Left forelimb (tissue), 1 donor: ENCODE measurements around the gene ZNF584.
"Not testable (repeated sequence)": the region's sequence is repeated elsewhere in the genome, so short reads cannot be mapped to it uniquely, and the experiment has no call there.

Experiments used
- DNase-seq: peaks from one replicate; pipeline ENCODE4 v3.0.0-alpha.2; 2018; ENCODE audit warnings: low spot score

Gene ZNF584

GRCh38 chr19:58403920-58404478, 4.5 kb upstream of the ZNF584 start:
- not testable (repeated sequence) for DNase-seq

- no peak for DNase-seq
Measured at GRCh38 chr19:58406818-58407657, 1.4 kb upstream of the ZNF584 start.

DNA sequence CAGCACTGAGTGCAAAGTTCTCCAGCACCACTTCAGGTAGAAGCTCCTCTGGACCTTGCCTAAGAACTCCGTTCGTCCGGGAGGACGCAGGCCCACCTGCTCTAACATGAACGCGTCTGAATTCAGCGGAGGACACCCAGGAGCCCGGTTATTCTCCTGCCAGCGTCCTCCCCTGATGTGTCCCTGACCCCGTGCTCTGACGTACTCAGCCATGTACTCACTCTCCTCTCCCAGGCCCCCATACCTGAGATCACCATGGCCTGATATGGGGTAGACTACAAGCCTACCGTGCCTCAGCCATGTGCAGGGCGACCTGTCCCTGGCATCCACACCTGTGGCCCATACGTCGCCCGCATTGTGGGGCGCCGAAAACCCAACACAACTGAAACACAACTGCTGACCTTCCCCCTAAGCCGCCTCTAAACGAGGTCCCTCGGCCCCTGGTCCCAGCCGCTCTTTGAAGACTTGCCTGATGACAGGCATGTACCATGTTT, 744 bp upstream of the ZNF584 start:
- DNase-seq: no peak

DNA sequence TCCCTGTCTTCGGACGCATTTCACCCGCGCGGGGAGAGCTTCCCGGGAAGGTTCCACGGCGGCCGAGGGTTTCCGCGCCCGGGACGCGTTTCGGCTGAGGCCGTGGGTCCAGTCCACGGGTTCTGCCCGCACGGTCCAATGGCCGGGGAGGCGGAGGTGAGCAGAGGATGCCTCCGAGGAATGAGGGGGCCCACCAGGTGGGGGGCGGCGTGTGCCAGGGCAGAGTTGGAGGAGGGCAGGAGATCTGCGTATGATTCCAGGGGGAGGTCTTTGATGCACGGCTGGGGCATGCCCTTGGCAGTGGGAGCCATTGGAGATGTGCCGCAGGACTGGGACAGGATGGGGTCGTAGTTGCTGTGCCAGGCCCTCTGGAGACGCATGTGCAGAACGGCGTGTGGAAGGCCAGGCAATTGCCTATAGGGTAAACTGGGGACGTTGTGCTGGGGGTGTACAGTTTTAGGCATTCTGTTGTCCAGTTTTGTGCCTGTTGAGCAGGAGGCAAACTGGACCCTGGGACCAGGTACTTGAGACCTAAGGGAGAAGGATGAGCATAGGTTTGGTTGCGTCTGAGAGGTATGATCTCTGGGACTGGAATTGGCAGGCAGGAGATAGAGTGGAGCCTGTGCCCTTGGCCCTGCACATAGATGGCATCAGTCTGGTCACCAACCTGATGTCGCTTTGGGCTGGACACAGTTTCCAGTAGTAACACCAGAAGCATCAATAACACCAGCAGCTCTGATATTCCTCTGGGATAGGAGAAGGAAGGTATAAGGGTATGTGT, 751 bp downstream of the ZNF584 start:
- DNase-seq: no peak

DNA sequence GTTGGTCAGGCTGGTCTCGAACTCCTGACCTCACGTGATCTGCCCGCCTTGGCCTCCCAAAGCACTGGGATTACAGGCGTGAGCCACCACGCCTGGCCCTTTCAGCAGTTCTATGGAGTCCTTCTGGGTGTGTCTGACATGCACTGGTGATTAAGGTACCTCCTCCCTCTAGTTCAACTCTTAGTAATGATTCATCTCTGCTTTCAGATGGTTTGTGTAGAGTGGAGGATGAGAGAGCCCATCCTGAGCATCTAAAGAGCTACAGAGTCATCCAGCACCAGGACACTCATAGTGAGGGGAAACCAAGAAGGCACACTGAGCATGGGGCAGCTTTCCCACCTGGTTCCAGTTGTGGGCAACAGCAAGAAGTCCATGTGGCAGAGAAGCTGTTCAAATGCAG, 8.2 kb downstream of the ZNF584 start:
- no peak for DNase-seq

DNA sequence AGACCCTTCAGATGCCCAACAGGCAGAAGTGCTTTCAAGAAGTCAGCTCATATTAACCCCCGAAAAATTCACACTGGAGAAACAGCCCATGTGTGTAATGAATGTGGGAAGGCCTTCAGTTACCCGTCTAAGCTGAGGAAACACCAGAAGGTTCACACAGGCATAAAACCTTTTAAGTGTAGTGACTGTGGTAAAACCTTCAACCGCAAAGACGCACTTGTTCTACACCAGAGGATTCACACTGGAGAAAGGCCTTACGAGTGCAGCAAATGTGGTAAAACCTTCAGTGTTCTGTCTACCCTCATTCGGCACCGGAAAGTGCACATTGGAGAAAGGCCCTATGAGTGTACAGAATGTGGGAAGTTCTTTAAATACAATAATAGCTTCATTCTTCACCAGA, 8.6 kb downstream of the ZNF584 start:
- DNase-seq: no peak

DNA sequence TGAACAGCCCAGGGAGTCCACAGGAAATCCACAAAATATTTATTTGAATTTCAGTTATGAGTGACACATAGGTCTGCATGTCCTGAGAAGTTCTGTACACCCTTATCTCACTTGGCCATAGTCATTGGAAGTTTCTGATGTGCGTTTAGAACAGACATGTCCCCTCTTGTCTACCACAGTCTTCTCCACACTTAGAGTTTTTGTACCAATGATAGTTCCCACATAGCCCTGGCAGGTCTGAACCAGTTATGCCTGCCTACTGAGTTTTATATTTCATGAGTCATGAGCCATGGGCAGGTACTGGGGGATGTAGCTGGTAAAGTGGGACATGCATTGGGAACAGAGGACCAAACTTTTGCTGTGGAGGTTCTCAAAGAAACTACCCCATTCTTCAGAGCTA, 20.2 kb downstream of the ZNF584 start:
- DNase-seq: no peak

DNA sequence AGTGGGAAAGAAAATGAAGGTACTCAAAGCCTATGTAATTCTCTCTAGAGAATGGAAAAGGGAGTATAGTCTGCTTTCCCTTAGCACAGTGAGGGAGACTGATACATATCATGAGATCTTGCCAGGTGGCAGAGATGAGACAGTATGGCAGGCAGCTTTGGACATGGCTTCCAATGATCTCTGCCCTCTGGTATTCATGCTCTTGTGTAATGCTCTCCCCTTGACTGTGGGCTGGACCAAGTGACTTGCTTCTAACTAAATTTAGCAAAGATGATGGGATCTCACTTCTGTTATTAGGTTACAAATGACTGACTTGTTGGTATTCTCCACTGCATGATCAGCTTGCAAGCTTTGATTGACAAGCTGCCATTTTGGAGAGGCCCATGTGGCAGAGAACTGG, 21.3 kb downstream of the ZNF584 start:
- DNase-seq: no peak

DNA sequence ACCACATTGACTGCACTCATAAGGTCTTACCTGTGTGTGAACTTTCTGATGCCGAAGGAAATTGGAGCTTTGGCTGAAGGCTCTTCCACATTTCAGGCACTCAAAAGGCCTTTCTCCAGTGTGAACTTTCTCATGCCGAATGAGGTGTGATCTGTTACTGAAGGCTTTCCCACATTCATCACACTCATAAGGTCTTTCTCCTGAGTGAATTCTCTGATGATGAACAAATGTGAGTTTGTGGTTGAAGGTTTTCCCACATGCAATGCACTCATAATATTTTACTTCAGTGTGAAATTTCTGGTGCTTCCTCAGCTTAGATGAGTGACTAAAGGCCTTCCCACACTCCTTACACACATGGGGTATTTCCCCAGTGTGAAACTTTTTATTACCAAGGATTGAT, 25.8 kb downstream of the ZNF584 start:
- no peak for DNase-seq

GRCh38 chr19:58439576-58440554, 31.4 kb downstream of the ZNF584 start, which contains the start of gene ZNF132:
TSS of gene ZNF132 (minus strand) at chr19:58440153. CDS start at chr19:58439821, 332 bp downstream.
- peak; percentile 94 for DNase-seq

DNA sequence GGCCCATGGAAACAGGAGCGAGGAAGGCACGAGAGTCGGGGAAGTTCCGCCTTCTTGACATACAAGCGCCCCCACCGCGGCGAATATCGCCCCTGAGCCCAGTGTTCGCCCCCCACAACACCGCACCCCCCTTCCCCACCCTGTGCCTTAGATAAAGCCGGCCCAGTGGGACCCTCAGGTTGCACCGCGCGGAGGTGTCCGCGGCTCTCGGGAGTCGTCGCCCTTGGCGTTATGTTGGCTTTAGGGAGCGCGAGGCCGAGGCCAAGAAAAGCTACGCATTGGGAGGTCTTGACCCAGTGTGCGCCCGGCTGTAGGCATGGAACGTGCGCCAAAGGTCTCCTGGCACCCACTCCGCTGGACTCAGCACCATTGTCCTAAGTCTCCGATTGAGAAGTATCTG, 32.1 kb downstream of the ZNF584 start:
- DNase-seq: no peak

DNA sequence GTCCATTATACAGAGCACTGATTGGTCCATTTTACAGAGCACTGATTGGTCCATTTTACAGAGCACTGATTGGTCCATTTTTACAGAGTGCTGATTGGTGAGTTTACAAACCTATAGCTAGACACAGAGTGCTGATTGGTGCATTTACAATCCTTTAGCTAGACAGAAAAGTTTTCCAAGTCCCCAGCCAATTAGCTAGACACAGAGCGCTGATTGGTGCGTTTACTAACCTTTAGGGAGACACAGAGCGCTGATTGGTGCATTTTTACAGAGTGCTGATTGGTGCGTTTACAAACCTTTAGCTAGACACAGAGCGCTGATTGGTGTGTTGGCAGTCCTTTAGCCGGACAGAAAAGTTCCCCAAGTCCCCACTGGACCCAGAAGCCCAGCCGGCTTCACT, 34.5 kb downstream of the ZNF584 start:
- DNase-seq: not testable (repeated sequence)

DNA sequence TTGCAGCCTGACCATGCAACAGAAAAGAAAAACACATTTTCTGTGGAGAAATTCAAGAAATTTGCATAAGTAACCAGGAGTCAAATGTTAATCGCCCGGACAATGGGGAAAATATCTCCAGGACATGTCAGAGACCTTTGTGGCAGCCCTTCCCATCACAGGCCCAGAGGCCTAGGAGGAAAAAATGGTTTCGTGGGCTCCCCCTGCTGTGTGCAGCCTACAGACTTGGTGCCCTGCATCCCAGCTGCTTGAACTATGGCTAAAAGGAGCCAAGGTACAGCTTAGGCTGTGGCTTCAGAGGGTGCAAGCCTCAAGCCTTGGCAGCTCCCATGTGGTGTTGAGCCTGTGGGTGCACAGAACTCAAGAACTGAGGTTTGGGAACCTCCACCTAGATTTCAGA, 40.4 kb downstream of the ZNF584 start:
- not testable (repeated sequence) for DNase-seq

DNA sequence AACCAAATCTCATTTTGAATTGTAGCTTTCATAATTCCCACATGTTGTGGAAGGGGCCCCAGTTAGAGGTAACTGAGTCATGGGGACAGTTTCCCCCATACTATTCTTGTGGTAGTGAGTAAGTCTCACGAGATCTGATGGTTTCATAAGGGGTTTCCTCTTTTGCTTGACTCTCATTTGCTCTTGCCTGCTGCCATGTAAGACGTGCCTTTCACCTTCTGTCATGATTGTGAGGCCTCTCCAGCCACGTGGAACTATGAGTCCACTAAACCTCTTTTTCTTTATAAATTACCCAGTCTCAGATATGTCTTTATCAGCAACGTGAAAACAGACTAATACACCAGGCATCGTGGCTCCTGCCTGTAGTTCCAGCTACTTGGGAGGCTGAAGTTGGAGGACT, 41.5 kb downstream of the ZNF584 start:
- DNase-seq: not testable (repeated sequence)

DNA sequence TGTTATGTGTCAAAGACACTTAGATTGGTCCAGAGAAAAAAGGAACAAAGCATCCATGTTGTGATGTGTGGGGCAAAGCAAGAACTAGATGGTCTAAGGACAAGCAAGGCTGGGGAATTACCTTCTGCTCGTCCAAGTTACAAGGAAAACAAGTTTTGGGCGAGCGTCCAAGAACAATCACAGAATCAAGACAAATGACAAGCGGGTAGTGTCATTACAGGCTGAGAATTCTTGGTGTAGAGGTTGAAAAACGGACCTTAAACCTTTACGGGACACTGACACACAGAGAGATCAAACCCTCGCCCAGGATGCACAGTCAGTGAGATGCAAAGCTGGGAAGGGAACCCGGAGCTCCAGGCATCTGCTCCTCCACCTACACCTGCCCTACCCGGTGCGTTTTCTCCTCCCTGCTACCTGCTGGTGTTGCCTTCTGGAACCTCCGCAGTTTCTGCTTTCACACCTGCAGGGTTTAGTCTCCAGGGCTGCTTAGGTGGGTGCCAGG, 42.5 kb downstream of the ZNF584 start:
- no peak for DNase-seq

DNA sequence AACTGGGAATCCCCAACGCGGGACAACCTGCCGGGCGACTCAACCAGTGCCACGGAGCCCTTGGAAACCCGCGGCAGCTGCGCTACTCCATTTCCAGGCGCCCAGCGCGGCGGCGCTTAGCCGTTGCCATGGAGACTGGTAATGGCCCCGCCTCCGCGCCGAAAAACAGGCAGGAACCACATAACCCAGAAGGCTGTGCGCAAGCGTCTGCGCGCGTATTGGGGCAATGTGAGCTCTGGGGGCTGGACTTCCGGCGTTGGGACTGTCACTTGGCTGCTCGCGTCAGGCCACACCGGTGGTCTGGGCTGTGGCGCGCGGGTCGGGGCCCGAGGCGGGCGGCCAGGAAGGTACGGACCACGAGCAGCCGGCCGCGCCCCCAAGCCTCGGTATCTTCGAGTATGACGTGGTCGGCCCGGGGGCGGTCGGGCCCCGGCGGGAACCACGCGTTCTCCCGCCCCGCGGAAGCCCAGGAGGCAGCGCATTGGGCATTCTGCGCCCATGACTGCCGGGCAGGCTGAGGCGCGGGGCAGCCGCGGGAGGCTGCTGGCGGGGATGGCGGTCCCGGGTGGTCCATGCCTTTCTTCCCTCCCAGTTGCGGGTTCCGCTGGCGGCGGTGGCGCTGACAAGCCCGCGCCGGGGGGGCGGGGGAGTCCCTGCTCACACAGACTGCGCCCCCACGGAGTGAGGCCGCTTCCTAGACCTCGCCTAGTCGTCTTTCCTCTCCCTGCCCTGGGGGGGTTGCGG, 43.1 kb downstream of the ZNF584 start, which contains the start of gene ZNF324B:
TSS of gene ZNF324B (plus strand) at position 265 of the 744 bp plus-strand sequence. CDS start 2,080 bp downstream, outside the sequence.
- peak; percentile 96 for DNase-seq

DNA sequence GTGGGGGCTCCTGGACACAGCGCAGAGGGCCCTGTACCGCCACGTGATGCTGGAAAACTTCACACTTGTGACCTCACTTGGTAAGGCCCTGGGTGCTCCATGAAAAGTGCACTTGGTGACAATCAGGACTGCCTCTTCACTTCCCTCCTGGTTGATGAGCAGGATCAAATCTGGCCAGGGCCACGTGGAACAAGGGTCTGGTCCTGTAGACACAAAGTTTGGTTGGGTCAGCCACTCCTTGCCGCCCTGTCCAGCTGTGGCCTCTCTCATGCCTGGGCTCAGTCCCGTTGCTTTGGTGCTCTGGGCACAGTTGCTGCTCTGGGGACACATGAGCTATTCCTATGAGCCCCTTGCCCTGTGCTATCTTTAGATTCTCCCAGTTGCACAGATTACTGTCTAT, 45.3 kb downstream of the ZNF584 start:
- DNase-seq: no peak

- no peak for DNase-seq
Measured at GRCh38 chr19:58455306-58455705, 46.9 kb downstream of the ZNF584 start.

DNA sequence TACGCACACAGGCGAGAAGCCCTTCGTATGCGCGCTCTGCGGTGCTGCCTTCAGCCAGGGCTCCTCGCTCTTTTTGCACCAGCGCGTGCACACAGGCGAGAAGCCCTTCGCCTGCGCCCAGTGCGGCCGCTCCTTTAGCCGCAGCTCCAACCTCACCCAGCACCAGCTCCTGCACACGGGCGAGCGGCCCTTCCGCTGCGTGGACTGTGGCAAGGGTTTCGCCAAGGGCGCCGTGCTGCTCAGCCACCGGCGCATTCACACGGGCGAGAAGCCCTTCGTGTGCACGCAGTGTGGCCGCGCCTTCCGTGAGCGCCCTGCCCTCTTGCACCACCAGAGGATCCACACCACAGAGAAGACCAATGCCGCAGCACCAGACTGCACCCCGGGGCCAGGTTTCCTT, 47.7 kb downstream of the ZNF584 start:
- no peak for DNase-seq

GRCh38 chr19:58460039-58460438, 51.6 kb downstream of the ZNF584 start:
- DNase-seq: no peak
